ENCODE measurements around the gene LRFN4.

The LRFN4 gene

GRCh38 chr11:66889960-66890359 lies 33.1 kb downstream of the LRFN4 start:
- H3K9ac ChIP-seq (ENCODE audit: low read length): no peak overlapping the region
- H3K4me1 ChIP-seq (ENCODE audit: control insufficient read depth, low read depth, low read length): peaks cover 14% of the 10 kb centered on the region
- no peaks in the 10 kb centered on the region for H3K9me3 ChIP-seq (ENCODE audit: control insufficient read depth, low read depth, low read length)
- H3K27ac ChIP-seq (ENCODE audit: low read length): no peak overlapping the region
- no peak overlapping the region for H3K4me3 ChIP-seq (ENCODE audit: low read length)
- H3K36me3 ChIP-seq (ENCODE audit: control insufficient read depth, low read depth, low read length): no peaks in the 10 kb centered on the region
- H3K27me3 ChIP-seq (ENCODE audit: control insufficient read depth, insufficient read depth, low read length): no peaks in the 10 kb centered on the region

DNA sequence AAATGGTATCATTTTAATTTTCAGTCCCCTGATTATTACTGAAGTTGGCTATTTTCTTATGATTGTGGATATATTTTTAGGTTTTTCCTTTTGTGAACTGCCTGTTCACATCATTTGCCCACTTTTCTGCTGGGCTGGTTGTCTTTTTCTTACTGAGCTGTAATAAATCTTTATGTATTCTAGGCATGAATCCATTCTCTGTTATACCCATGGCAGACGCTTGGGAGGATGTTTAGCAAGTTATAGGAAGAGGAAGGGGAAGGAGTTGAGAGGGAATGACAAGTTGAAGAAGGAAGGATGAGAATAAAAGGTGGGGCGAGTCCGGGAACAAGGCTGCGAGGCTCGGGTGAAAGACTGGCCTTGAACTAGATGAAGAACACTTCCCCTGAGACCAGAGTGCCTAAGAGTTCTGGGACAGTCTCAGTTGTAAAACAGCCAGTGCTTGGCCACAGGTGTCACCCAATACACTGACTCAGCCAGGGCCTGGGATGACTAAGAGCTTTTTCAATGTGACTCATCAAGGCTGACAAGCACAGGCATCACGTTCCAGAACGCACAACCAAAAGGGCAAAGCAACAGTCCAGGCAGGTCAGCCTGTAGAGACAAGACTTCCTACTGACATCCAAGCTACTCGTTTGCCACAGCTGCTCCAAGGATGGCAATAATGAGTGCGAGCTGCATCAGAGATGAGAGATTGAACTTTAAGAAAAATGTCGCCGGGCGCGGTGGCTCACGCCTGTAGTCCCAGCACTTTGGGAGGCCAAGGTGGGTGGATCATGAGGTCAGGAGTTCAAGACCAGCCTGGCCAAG lies 35.2 kb downstream of the LRFN4 start:
- Histone ChIP-seq H3K4me3 (ENCODE audit: low read length) (no peak overlapping the region), H3K36me3 (ENCODE audit: control insufficient read depth, low read depth, low read length) (no peaks in the 10 kb centered on the region), H3K9me3 (ENCODE audit: control insufficient read depth, low read depth, low read length) (no peaks in the 10 kb centered on the region), H3K4me1 (ENCODE audit: control insufficient read depth, low read depth, low read length) (peaks cover 14% of the 10 kb centered on the region), H3K27ac (ENCODE audit: low read length) (no peak overlapping the region), H3K9ac (ENCODE audit: low read length) (no peak overlapping the region), H3K27me3 (ENCODE audit: control insufficient read depth, insufficient read depth, low read length) (no peaks in the 10 kb centered on the region)

- Histone ChIP-seq H3K36me3 (ENCODE audit: control insufficient read depth, low read depth, low read length) (no peaks in the 10 kb centered on the region), H3K4me1 (ENCODE audit: control insufficient read depth, low read depth, low read length) (peaks cover 14% of the 10 kb centered on the region), H3K9ac (ENCODE audit: low read length) (no peak overlapping the region), H3K27ac (ENCODE audit: low read length) (no peak overlapping the region), H3K4me3 (ENCODE audit: low read length) (no peak overlapping the region), H3K9me3 (ENCODE audit: control insufficient read depth, low read depth, low read length) (no peaks in the 10 kb centered on the region), H3K27me3 (ENCODE audit: control insufficient read depth, insufficient read depth, low read length) (no peaks in the 10 kb centered on the region)
Measured at GRCh38 chr11:66892911-66893310, 36.0 kb downstream of the LRFN4 start.

GRCh38 chr11:66894141-66894540 lies 37.3 kb downstream of the LRFN4 start:
- Histone ChIP-seq H3K9me3 (ENCODE audit: control insufficient read depth, low read depth, low read length) (no peaks in the 10 kb centered on the region), H3K4me3 (ENCODE audit: low read length) (no peak overlapping the region), H3K27ac (ENCODE audit: low read length) (no peak overlapping the region), H3K27me3 (ENCODE audit: control insufficient read depth, insufficient read depth, low read length) (no peaks in the 10 kb centered on the region), H3K4me1 (ENCODE audit: control insufficient read depth, low read depth, low read length) (peaks cover 14% of the 10 kb centered on the region), H3K36me3 (ENCODE audit: control insufficient read depth, low read depth, low read length) (no peaks in the 10 kb centered on the region), H3K9ac (ENCODE audit: low read length) (no peak overlapping the region)

- Histone ChIP-seq H3K9ac (ENCODE audit: low read length) (no peak overlapping the region), H3K4me1 (ENCODE audit: control insufficient read depth, low read depth, low read length) (peaks cover 13% of the 10 kb centered on the region), H3K27ac (ENCODE audit: low read length) (no peak overlapping the region)
Measured at GRCh38 chr11:66901964-66902390, 45.1 kb downstream of the LRFN4 start.

DNA sequence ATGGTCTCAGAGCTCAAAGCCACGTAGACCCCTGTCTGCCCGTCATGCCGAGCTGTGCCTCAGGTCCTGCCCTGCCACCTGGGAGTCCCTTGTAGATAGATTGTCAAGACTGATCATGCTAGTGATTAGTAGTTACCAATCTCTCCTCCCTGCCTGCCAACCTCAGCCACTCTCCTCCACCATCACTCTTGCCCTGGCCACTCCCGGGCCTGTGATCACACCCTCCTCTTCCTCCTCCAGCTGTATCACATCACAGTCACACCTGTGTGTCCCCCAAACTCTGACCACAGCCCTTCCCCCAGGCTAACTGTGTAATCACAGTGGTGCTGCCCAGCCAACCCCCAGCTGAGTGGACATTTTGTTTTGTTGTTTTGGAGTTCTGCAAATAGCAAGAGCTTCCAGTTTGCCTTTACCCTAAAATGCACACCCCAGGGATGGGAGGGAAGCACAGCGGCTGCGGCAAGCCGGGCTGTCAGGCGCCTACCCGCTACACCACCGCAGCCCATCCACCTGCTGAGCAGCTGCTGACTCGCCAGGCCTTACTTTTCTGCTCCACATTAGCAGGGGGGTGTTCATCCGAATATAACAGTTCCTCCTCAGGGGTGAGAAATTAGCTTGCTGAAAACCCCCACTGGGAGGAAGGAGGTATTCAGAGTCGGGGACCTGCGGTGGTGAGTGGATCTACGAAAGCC lies 45.8 kb downstream of the LRFN4 start:
- Histone ChIP-seq H3K27ac (ENCODE audit: low read length) (no peak overlapping the region), H3K4me3 (ENCODE audit: low read length) (no peak overlapping the region), H3K27me3 (ENCODE audit: control insufficient read depth, insufficient read depth, low read length) (no peaks in the 10 kb centered on the region), H3K36me3 (ENCODE audit: control insufficient read depth, low read depth, low read length) (no peaks in the 10 kb centered on the region), H3K4me1 (ENCODE audit: control insufficient read depth, low read depth, low read length) (peaks cover 13% of the 10 kb centered on the region), H3K9ac (ENCODE audit: low read length) (no peak overlapping the region), H3K9me3 (ENCODE audit: control insufficient read depth, low read depth, low read length) (no peaks in the 10 kb centered on the region)

More at GRCh38 chr11:66901964-66902390, 45.1 kb downstream of the LRFN4 start:
- H3K27me3 ChIP-seq (ENCODE audit: control insufficient read depth, insufficient read depth, low read length): no peaks in the 10 kb centered on the region
- no peaks in the 10 kb centered on the region for H3K9me3 ChIP-seq (ENCODE audit: control insufficient read depth, low read depth, low read length)
- H3K36me3 ChIP-seq (ENCODE audit: control insufficient read depth, low read depth, low read length): no peaks in the 10 kb centered on the region
- H3K4me3 ChIP-seq (ENCODE audit: low read length): no peak overlapping the region

DNA sequence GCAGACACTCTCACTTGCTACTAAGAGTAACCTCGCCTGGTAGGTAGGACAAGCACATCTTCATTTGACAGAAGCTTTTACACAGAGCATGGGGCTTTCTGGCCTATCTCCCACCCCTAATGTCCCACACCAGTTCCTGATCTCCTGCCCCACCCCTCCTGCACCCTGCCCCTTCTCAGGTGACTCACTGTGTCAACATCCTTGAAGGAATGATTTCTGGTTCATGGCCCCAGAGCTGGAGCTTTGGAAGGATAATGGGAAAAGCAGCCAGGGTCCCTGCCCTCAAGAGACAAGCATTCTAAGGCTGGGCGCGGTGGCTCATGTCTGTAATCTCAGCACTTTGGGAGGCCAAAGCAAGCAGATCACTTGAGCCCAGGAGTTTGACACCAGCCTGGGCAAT lies 47.2 kb downstream of the LRFN4 start:
- Histone ChIP-seq H3K9ac (ENCODE audit: low read length) (no peak overlapping the region), H3K27me3 (ENCODE audit: control insufficient read depth, insufficient read depth, low read length) (no peaks in the 10 kb centered on the region), H3K9me3 (ENCODE audit: control insufficient read depth, low read depth, low read length) (no peaks in the 10 kb centered on the region), H3K4me3 (ENCODE audit: low read length) (no peak overlapping the region), H3K4me1 (ENCODE audit: control insufficient read depth, low read depth, low read length) (peaks cover 13% of the 10 kb centered on the region), H3K36me3 (ENCODE audit: control insufficient read depth, low read depth, low read length) (no peaks in the 10 kb centered on the region), H3K27ac (ENCODE audit: low read length) (no peak overlapping the region)

GRCh38 chr11:66904561-66904960 lies 47.7 kb downstream of the LRFN4 start:
- Histone ChIP-seq H3K27me3 (ENCODE audit: control insufficient read depth, insufficient read depth, low read length) (no peaks in the 10 kb centered on the region), H3K9ac (ENCODE audit: low read length) (no peak overlapping the region), H3K4me1 (ENCODE audit: control insufficient read depth, low read depth, low read length) (peaks cover 13% of the 10 kb centered on the region), H3K9me3 (ENCODE audit: control insufficient read depth, low read depth, low read length) (no peaks in the 10 kb centered on the region), H3K36me3 (ENCODE audit: control insufficient read depth, low read depth, low read length) (no peaks in the 10 kb centered on the region), H3K4me3 (ENCODE audit: low read length) (no peak overlapping the region), H3K27ac (ENCODE audit: low read length) (no peak overlapping the region)

DNA sequence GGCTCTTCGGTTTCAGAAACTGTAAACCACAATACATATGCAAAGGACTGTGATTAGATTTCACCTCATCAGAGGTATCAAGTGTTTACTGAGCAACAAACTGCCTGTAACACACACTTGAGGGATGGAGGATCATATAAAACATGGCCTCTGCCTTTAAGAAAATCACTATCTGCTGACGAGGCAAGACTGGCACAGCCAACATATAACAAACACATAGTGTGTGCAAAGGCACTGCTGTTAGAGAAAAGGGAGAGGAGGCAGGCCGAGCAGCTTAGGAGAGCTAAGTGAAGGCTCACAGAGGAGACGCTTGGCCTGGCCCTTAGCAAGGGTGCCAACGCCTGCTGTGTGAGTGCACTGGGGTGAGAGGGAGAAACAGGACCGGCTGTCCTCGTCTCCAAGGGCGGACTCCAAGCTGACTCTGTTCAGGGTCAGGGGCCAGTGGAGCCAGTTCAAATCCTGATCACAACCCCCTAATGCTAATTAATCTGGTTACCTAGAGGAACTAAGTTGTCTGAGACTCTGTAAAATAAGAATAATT lies 48.2 kb downstream of the LRFN4 start:
- Histone ChIP-seq H3K27ac (ENCODE audit: low read length) (no peak overlapping the region), H3K36me3 (ENCODE audit: control insufficient read depth, low read depth, low read length) (no peaks in the 10 kb centered on the region), H3K27me3 (ENCODE audit: control insufficient read depth, insufficient read depth, low read length) (no peaks in the 10 kb centered on the region), H3K9me3 (ENCODE audit: control insufficient read depth, low read depth, low read length) (no peaks in the 10 kb centered on the region), H3K4me3 (ENCODE audit: low read length) (no peak overlapping the region), H3K9ac (ENCODE audit: low read length) (no peak overlapping the region), H3K4me1 (ENCODE audit: control insufficient read depth, low read depth, low read length) (peaks cover 13% of the 10 kb centered on the region)

GRCh38 chr11:66905631-66906030 lies 48.8 kb downstream of the LRFN4 start:
- H3K4me3 ChIP-seq (ENCODE audit: low read length): no peak overlapping the region
- H3K9ac ChIP-seq (ENCODE audit: low read length): no peak overlapping the region

GRCh38 chr11:66906061-66906733 lies 49.3 kb downstream of the LRFN4 start:
- Histone ChIP-seq H3K27me3 (ENCODE audit: control insufficient read depth, insufficient read depth, low read length) (no peaks in the 10 kb centered on the region), H3K27ac (ENCODE audit: low read length) (no peak overlapping the region), H3K4me1 (ENCODE audit: control insufficient read depth, low read depth, low read length) (peaks cover 16% of the 10 kb centered on the region), H3K36me3 (ENCODE audit: control insufficient read depth, low read depth, low read length) (no peaks in the 10 kb centered on the region), H3K9ac (ENCODE audit: low read length) (no peak overlapping the region), H3K9me3 (ENCODE audit: control insufficient read depth, low read depth, low read length) (no peaks in the 10 kb centered on the region), H3K4me3 (ENCODE audit: low read length) (no peak overlapping the region)

More at GRCh38 chr11:66905631-66906030, 48.8 kb downstream of the LRFN4 start:
- peaks cover 14% of the 10 kb centered on the region for H3K4me1 ChIP-seq (ENCODE audit: control insufficient read depth, low read depth, low read length)
- H3K9me3 ChIP-seq (ENCODE audit: control insufficient read depth, low read depth, low read length): no peaks in the 10 kb centered on the region
- H3K27me3 ChIP-seq (ENCODE audit: control insufficient read depth, insufficient read depth, low read length): no peaks in the 10 kb centered on the region
- no peaks in the 10 kb centered on the region for H3K36me3 ChIP-seq (ENCODE audit: control insufficient read depth, low read depth, low read length)
- H3K27ac ChIP-seq (ENCODE audit: low read length): no peak overlapping the region

Measured in iPS-18a (cell line).